Measurements from ENCODE around the gene EML5.

- TF ChIP-seq POLR2A (IDR thresholded peaks at IDR 0.05; ENCODE audit: low read depth, low read length) (no peak), POLR2AphosphoS5 (IDR thresholded peaks at IDR 0.05; ENCODE audit: low read depth, low read length) (no peak)
Observed at GRCh38 chr14:88837495-88837894, 44.7 kb upstream of the EML5 start.

Data from GM12892 (cell line).